Common myeloid progenitor, CD34-positive (primary cell): Measurements from ENCODE around the gene UGT3A1.

Source experiments
- CTCF ChIA-PET: fragments of 350-600 bp; sonication (Branson Sonifier 250); formaldehyde crosslinking; loops from one replicate; lab custom pipeline; 2021; ENCODE audit warnings: antibody characterized with exemption; lab: Charles Lee
- POLR2A ChIA-PET: fragments of 350-600 bp; sonication (Branson Sonifier 250); formaldehyde crosslinking; loops from one replicate; lab custom pipeline; 2021; ENCODE audit warnings: antibody characterized with exemption; lab: Charles Lee
- DNase-seq, 3 donors: peaks; one replicate each; pipeline versions ENCODE4 v3.0.0 to v3.0.0-alpha.2; 2013
- H3K27ac ChIP-seq, 2 experiments: 1 replicate in 1 of 2; 2 replicates in 1 of 2; pipeline ENCODE4 v1.7.0; 2013; ENCODE audit warnings: inconsistent platforms in 2 of 2, low read length in 2 of 2, mild to moderate bottlenecking in 2 of 2, low read depth in 1 of 2, moderate library complexity in 1 of 2; ENCODE audit not compliant: severe bottlenecking in 2 of 2, insufficient read depth in 1 of 2, poor library complexity in 1 of 2
- H3K27me3 ChIP-seq, 5 experiments: replicated peaks in 2 of 5; 1 replicate in 3 of 5; 2 replicates in 2 of 5; pipeline versions ENCODE4 v1.6.1 to v1.7.0; 2013; ENCODE audit warnings: low read length in 4 of 5, mild to moderate bottlenecking in 2 of 5, moderate library complexity in 2 of 5, inconsistent platforms in 1 of 5; ENCODE audit not compliant: insufficient read depth in 5 of 5, control insufficient read depth in 4 of 5
- H3K36me3 ChIP-seq, 4 experiments: 1 replicate in 2 of 4; 2 replicates in 2 of 4; pipeline versions ENCODE4 v1.6.1 to v1.7.0; 2013; ENCODE audit warnings: low read length in 3 of 4, control low read depth in 1 of 4, mild to moderate bottlenecking in 1 of 4; ENCODE audit not compliant: control insufficient read depth in 4 of 4, insufficient read depth in 4 of 4
- H3K4me1 ChIP-seq, 4 experiments: 1 replicate in 3 of 4; 2 replicates in 1 of 4; pipeline versions ENCODE4 v1.6.1 to v1.7.1; 2013; ENCODE audit warnings: low read length in 3 of 4, mild to moderate bottlenecking in 3 of 4, control low read depth in 1 of 4, inconsistent platforms in 1 of 4, moderate library complexity in 1 of 4; ENCODE audit not compliant: control insufficient read depth in 4 of 4, insufficient read depth in 4 of 4; ENCODE audit errors: control extremely low read depth in 1 of 4
- H3K4me3 ChIP-seq, 7 experiments: 1 replicate in 4 of 7; 2 replicates in 3 of 7; pipeline versions ENCODE4 v1.5.1 to v1.7.0; 2013; ENCODE audit warnings: mild to moderate bottlenecking in 7 of 7, low read length in 6 of 7, moderate library complexity in 6 of 7, inconsistent platforms in 2 of 7, low read depth in 2 of 7, control low read depth in 1 of 7; ENCODE audit not compliant: insufficient read depth in 4 of 7, control insufficient read depth in 1 of 7; ENCODE audit errors: extremely low read depth in 1 of 7
- H3K9me3 ChIP-seq, 5 experiments: 1 replicate in 4 of 5; 2 replicates in 1 of 5; pipeline versions ENCODE4 v1.6.1 to v1.7.1; 2013; ENCODE audit warnings: low read length in 4 of 5, mild to moderate bottlenecking in 2 of 5, inconsistent platforms in 1 of 5, low read depth in 1 of 5, moderate library complexity in 1 of 5; ENCODE audit not compliant: control insufficient read depth in 4 of 5, insufficient read depth in 2 of 5; ENCODE audit errors: control extremely low read depth in 1 of 5
- WGBS: methylation state at CpG from one replicate; pipeline ENCODE4 v1.1.5; 2013; ENCODE audit not compliant: insufficient coverage; 5-methylcytosine and 5-hydroxymethylcytosine counted together

UGT3A1 gene

DNA sequence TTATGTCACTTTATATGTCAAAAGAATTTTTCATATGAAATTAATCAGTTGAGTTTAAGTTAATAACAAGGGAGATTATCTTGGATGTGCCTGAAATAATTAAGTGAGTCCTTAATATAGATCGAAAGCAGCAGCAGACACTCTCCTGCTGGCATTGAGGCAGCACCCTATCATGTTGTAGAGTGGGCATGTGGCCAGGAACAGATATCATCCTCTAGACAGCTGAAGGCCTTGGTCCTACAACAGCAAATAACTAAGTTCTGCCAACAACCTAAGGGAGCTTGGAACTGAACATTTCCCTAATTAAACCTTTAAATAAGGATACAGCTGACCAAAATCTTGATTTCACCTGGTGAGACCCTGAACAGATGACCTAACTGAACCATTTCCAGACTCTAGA is 25.8 kb upstream of the UGT3A1 start:
- Histone ChIP-seq H3K36me3 (no peaks in the 10 kb centered on the region), H3K4me1 (no peaks in the 10 kb centered on the region), H3K27ac (no peak overlapping the region), H3K9me3 (peaks cover 4 to 27% (median 10%) of the 10 kb centered on the region in 5 experiments), H3K27me3 (peaks cover 0 to 2% (median 0%) of the 10 kb centered on the region in 5 experiments), H3K4me3 (no peak overlapping the region)
- ChIA-PET CTCF (no interaction called here), POLR2A (no interaction called here)
- WGBS = no CpG with 5 or more reads among the region's 1 CpG
- no peak for DNase-seq

DNA sequence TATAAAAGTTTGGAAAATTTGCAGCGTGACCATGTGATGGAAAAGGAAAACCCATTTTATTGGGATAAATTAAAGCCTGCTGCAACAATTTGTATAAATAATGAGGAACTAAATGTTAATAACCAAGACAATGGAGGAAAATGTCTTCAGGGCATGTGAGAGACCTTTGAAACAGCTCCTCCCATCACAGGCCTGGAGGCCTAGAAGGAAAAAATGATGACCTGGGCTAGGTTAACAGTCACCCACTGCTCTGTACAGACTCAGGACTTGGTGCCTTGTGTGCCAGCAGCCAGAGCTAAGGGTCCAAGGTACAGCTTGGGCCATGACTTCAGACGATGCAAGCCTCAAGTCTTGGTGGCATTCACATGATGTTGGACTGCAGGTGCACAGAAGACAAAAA is 22.0 kb upstream of the UGT3A1 start:
- POLR2A ChIA-PET = no interaction called here
- H3K4me3 ChIP-seq = no peak overlapping the region
- WGBS = 96% methylated on average over 2 of the region's 2 CpGs
- no peak overlapping the region for H3K27ac ChIP-seq
- H3K36me3 ChIP-seq = no peaks in the 10 kb centered on the region
- CTCF ChIA-PET = no interaction called here
- H3K9me3 ChIP-seq = peaks cover 4 to 33% (median 11%) of the 10 kb centered on the region in 5 experiments
- peaks cover 0 to 2% (median 0%) of the 10 kb centered on the region in 5 experiments for H3K27me3 ChIP-seq
- H3K4me1 ChIP-seq = no peaks in the 10 kb centered on the region
- no peak for DNase-seq

DNA sequence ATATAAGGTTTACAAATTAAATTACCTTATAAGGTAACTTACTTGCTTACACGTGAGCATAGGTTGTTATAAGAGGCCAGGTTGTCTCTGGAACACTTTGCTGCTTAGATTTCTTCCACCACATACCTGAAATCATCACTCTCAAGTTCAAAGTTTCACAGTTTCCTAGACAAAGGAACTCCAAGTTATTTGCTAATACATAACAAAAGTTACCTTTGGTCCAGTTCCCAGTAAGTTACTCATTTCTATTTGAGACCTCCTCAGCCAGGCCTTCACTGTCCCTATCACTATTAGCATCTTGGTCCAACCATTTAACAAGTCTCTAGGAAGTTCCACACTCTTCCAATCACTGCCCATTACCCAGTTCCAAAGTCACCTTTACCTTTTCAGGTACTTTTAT is 18.5 kb upstream of the UGT3A1 start:
- 100% methylated on average over 1 of the region's 1 CpG for WGBS
- H3K9me3 ChIP-seq = peaks cover 3 to 17% (median 7%) of the 10 kb centered on the region in 5 experiments
- H3K4me3 ChIP-seq = no peak overlapping the region
- DNase-seq = no peak
- POLR2A ChIA-PET = no interaction called here
- no peak overlapping the region for H3K27ac ChIP-seq
- CTCF ChIA-PET = no interaction called here
- no peaks in the 10 kb centered on the region for H3K27me3 ChIP-seq
- no peaks in the 10 kb centered on the region for H3K4me1 ChIP-seq
- H3K36me3 ChIP-seq = no peaks in the 10 kb centered on the region

DNA sequence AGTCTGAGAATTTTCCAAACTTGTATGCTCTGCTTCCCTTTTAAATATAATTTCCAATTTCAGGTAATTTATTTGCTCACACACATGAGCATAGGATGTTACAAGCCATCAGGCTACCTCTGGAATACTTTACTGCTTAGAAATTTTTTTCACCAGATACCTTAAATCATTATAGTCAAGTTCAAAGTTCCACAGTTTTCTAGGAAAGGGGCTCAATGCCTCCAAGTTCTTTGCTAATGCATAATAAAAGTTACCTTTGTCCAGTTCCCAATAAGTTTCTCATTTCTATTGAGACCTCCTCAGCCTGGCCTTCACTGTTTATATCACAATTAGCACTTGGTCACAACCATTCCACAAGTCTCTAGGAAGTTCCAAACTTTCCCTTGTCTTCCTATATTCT is 16.2 kb upstream of the UGT3A1 start:
- POLR2A ChIA-PET = no interaction called here
- Histone ChIP-seq H3K9me3 (peaks cover 0 to 7% (median 3%) of the 10 kb centered on the region in 5 experiments), H3K27ac (no peak overlapping the region), H3K4me3 (no peak overlapping the region), H3K36me3 (no peaks in the 10 kb centered on the region), H3K4me1 (no peaks in the 10 kb centered on the region), H3K27me3 (no peaks in the 10 kb centered on the region)
- CTCF ChIA-PET = interaction anchor here (0.6 kb wide), 1 partner anchor 13 kb away, joined by 3 read pairs; no protein-coding TSS in a partner anchor
- DNase-seq = no peak

DNA sequence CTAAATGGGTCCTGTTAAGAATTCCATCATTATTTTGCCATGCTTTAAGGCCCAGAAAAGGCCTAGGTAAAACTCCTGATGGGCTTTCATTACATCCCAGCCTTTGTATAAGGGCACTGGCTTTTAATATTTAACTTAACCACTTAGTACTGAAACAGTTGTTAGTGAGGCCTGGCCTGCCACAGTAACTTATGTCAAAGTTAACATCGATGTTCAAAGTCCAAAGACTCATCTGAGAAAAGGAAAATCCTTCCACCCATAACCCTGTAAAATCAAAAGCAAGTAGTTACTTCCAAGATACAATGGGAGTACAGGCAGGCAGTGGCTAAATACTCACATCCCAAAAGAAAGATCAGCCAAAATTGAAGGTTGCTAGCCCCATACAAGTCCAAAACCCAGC is 15.0 kb upstream of the UGT3A1 start:
- H3K27me3 ChIP-seq = no peaks in the 10 kb centered on the region
- WGBS = no CpG with 5 or more reads among the region's 1 CpG
- peaks cover 0 to 7% (median 3%) of the 10 kb centered on the region in 5 experiments for H3K9me3 ChIP-seq
- no peaks in the 10 kb centered on the region for H3K36me3 ChIP-seq
- H3K27ac ChIP-seq = no peak overlapping the region
- DNase-seq = no peak
- H3K4me3 ChIP-seq = no peak overlapping the region
- ChIA-PET CTCF (no interaction called here), POLR2A (no interaction called here)
- no peaks in the 10 kb centered on the region for H3K4me1 ChIP-seq

DNA sequence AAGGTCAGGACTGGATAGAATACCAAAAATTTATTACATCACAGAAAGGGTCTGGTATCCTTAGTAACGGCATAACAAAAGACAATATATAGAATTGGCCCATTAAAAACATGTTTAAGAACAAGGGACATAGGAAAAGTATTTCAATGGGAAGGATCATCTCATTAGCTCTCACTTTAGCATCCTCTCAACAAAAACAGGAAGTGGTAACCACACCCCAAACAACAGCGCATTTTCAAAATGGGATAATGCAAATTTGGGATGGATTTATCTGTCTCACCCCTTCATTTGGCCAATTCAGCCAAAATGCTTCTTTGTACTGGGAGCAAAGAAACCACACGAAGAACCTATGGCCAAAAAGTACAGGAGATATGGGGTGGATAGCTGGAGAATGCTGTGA is 9.8 kb upstream of the UGT3A1 start:
- no peak overlapping the region for H3K4me3 ChIP-seq
- no peaks in the 10 kb centered on the region for H3K27me3 ChIP-seq
- no peaks in the 10 kb centered on the region for H3K4me1 ChIP-seq
- no CpG with 5 or more reads among the region's 3 CpGs for WGBS
- ChIA-PET CTCF (no interaction called here), POLR2A (no interaction called here)
- H3K9me3 ChIP-seq = no peaks in the 10 kb centered on the region
- DNase-seq = no peak
- no peak overlapping the region for H3K27ac ChIP-seq
- H3K36me3 ChIP-seq = no peaks in the 10 kb centered on the region

GRCh38 chr5:35999547-35999946 is 8.4 kb upstream of the UGT3A1 start:
- CTCF ChIA-PET = no interaction called here
- POLR2A ChIA-PET = no interaction called here
- H3K27ac ChIP-seq = no peak overlapping the region

More at GRCh38 chr5:35999547-35999946, 8.4 kb upstream of the UGT3A1 start:
- Histone ChIP-seq H3K4me1 (no peaks in the 10 kb centered on the region), H3K27me3 (peaks cover 0 to 3% (median 0%) of the 10 kb centered on the region in 5 experiments), H3K36me3 (no peaks in the 10 kb centered on the region), H3K4me3 (no peak overlapping the region), H3K9me3 (no peaks in the 10 kb centered on the region)
- DNase-seq = no peak
- 86% methylated on average over 1 of the region's 1 CpG for WGBS
